Hair follicle dermal papilla cell (primary cell): ENCODE results near the gene KLRG1. TPM values are rescaled to one million over a fixed set of nuclear protein-coding genes. Genes with fewer than 3 reads are reported as not detected.

Experiments used
- total RNA-seq: library from RNA; depleted of rRNA; stranded (reverse); fragments of >200 nt; gene quantifications from 2 replicates; pipeline ENCODE4 v1.2.3, GENCODE V29; 2012

Gene KLRG1
- total RNA-seq = 0.61 and 1.1 TPM in 2 replicates

GRCh38 chr12:8989413-8989812, at the start of gene KLRG1:
KLRG1 (plus strand) TSS chr12:8989546; CDS start chr12:8989636, 90 bp downstream.

GRCh38 chr12:8949342-8950220, 39.8 kb upstream of the KLRG1 start, which contains the start of gene M6PR:
M6PR (minus strand) TSS chr12:8949645; CDS start chr12:8946404, 3,241 bp downstream.

Other genes starting within 250 kb of the KLRG1 start
- under 0.01 TPM in 1 of 2 replicates, not detected in the other for gene A2ML1, start 166.9 kb upstream of the KLRG1 start, total RNA-seq
- gene PHC1, start 75.0 kb upstream of the KLRG1 start, total RNA-seq = 23.4 and 24.5 TPM in 2 replicates
- gene M6PR, start 39.9 kb upstream of the KLRG1 start, total RNA-seq = 86.8 and 87.3 TPM in 2 replicates
- gene A2M, start 126.4 kb downstream of the KLRG1 start, total RNA-seq = 4.6 and 10.2 TPM in 2 replicates
- not detected in 2 replicates for gene PZP, start 218.8 kb downstream of the KLRG1 start, total RNA-seq